Measurements from ENCODE around the gene TNFRSF25.
A peak's percentile ranks its signal among the peaks of the same experiment; 100 is the strongest.

The TNFRSF25 gene

GRCh38 chr1:6414443-6414844 is 51.5 kb downstream of the TNFRSF25 start:
- DNase-seq: peak; percentile 60

GRCh38 chr1:6412896-6413295 is 53.1 kb downstream of the TNFRSF25 start:
- DNase-seq: no peak

Measured in NCI-H1092 treated with DMSO at 0.1 percent for 48 hours (cell line).